ENCODE results near the gene C11orf71. TPM values are rescaled to one million over a fixed set of nuclear protein-coding genes. Genes with fewer than 3 reads are reported as not detected.
A peak's percentile ranks its signal among the peaks of the same experiment; 100 is the strongest.

Gene C11orf71
- total RNA-seq, 1 experiment from 2014 or later, result 6.2 TPM

DNA sequence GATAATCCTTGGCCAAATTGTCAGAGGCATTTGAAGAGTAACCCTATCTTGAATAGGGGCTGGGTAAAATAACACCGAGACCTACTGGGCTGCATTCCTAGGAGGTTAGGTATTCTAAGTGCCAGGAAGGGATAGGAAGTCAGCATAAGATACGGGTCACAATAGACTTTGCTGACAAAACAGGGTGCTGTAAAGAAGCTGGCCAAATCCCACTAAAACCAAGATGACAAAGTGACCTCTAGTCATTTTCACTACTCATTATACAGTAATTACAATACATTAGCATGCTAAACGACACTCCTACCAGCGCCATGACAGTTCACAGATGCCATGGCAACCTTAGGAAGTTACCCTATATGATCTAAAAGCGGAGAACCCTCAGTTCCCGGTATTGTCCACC, 38.0 kb upstream of the C11orf71 start:
- ATAC-seq (no peak), DNase-seq (ENCODE audit: low read depth, low spot score) (no peak)
- ChIA-PET POLR2A (no interaction called here), CTCF (no interaction called here)
- intact Hi-C loops (cut with micrococcal nuclease; ENCODE audit: unreplicated experiment) (no loop called here), in situ Hi-C loops (cut with HindIII; ENCODE audit: low pct_unique_long_range_greater_than_20kb, low sequenced_read_pairs) (no loop called here)
- Histone ChIP-seq H3K27ac (ENCODE audit: low read length) (peak overlapping the region; percentile 88), H3K4me3 (ENCODE audit: low read depth in 2 of 2, low read length in 2 of 2) (peak overlapping the region in 1 of 2 experiments; percentile 91; a peak in 1 of 4 replicates), H3K9me3 (ENCODE audit: control insufficient read depth, insufficient read depth, low read depth, low read length) (no peaks in the 10 kb centered on the region), H3K27me3 (ENCODE audit: control insufficient read depth, insufficient read depth, low read length) (no peaks in the 10 kb centered on the region), H3K36me3 (ENCODE audit: control insufficient read depth, insufficient read depth, low read length) (no peaks in the 10 kb centered on the region), H3K4me1 (ENCODE audit: control insufficient read depth, insufficient read depth, low read length) (peaks cover 20% of the 10 kb centered on the region)
- TF ChIP-seq, protein P1, sequence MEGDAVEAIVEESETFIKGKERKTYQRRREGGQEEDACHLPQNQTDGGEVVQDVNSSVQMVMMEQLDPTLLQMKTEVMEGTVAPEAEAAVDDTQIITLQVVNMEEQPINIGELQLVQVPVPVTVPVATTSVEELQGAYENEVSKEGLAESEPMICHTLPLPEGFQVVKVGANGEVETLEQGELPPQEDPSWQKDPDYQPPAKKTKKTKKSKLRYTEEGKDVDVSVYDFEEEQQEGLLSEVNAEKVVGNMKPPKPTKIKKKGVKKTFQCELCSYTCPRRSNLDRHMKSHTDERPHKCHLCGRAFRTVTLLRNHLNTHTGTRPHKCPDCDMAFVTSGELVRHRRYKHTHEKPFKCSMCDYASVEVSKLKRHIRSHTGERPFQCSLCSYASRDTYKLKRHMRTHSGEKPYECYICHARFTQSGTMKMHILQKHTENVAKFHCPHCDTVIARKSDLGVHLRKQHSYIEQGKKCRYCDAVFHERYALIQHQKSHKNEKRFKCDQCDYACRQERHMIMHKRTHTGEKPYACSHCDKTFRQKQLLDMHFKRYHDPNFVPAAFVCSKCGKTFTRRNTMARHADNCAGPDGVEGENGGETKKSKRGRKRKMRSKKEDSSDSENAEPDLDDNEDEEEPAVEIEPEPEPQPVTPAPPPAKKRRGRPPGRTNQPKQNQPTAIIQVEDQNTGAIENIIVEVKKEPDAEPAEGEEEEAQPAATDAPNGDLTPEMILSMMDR (IDR thresholded peaks at IDR 0.05), result no peak
- TF ChIP-seq SIN3A (IDR thresholded peaks at IDR 0.05; ENCODE audit: borderline replicate concordance, insufficient read depth, low read depth, low read length) (no peak), POLR2AphosphoS5 (IDR thresholded peaks at IDR 0.05; ENCODE audit: low read depth, low read length) (no peak), TCF7L2 (IDR thresholded peaks at IDR 0.05; ENCODE audit: low read depth, low read length) (no peak)
- TF ChIP-seq, protein P2, sequence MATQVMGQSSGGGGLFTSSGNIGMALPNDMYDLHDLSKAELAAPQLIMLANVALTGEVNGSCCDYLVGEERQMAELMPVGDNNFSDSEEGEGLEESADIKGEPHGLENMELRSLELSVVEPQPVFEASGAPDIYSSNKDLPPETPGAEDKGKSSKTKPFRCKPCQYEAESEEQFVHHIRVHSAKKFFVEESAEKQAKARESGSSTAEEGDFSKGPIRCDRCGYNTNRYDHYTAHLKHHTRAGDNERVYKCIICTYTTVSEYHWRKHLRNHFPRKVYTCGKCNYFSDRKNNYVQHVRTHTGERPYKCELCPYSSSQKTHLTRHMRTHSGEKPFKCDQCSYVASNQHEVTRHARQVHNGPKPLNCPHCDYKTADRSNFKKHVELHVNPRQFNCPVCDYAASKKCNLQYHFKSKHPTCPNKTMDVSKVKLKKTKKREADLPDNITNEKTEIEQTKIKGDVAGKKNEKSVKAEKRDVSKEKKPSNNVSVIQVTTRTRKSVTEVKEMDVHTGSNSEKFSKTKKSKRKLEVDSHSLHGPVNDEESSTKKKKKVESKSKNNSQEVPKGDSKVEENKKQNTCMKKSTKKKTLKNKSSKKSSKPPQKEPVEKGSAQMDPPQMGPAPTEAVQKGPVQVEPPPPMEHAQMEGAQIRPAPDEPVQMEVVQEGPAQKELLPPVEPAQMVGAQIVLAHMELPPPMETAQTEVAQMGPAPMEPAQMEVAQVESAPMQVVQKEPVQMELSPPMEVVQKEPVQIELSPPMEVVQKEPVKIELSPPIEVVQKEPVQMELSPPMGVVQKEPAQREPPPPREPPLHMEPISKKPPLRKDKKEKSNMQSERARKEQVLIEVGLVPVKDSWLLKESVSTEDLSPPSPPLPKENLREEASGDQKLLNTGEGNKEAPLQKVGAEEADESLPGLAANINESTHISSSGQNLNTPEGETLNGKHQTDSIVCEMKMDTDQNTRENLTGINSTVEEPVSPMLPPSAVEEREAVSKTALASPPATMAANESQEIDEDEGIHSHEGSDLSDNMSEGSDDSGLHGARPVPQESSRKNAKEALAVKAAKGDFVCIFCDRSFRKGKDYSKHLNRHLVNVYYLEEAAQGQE (IDR thresholded peaks at IDR 0.05; ENCODE audit: insufficient read depth in 1 of 2, low read depth in 2 of 2, low read length in 1 of 2), result no peak
- BruUV-seq (replicated peaks), result no TSS peak

DNA sequence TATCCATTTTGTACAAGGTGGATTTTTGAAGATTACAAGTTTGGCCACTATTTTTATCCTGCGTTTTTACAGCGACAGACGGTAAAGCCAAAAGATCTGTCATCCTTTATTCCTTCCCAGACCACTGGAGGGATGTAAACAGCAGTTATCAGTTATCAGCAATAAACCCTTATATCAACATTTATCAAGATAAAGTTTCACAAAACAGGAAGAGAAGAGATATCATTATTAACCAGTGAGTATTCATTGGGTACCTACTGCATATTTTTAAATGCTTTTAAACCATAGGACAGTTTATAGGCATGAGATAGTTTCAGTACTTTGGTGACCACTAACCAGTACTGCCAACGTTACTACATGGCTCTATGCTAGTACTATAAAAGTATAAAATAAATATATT, 33.1 kb upstream of the C11orf71 start:
- ChIA-PET CTCF (no interaction called here), POLR2A (no interaction called here)
- TF ChIP-seq TCF7L2 (IDR thresholded peaks at IDR 0.05; ENCODE audit: low read depth, low read length) (no peak), SIN3A (IDR thresholded peaks at IDR 0.05; ENCODE audit: borderline replicate concordance, insufficient read depth, low read depth, low read length) (no peak), POLR2AphosphoS5 (IDR thresholded peaks at IDR 0.05; ENCODE audit: low read depth, low read length) (no peak)
- TF ChIP-seq, protein P2 (IDR thresholded peaks at IDR 0.05; ENCODE audit: insufficient read depth in 1 of 2, low read depth in 2 of 2, low read length in 1 of 2), result no peak
- TF ChIP-seq, protein P1 (IDR thresholded peaks at IDR 0.05), result no peak
- no peaks in the 10 kb centered on the region for H3K9me3 ChIP-seq (ENCODE audit: control insufficient read depth, insufficient read depth, low read depth, low read length)
- H3K27me3 ChIP-seq (ENCODE audit: control insufficient read depth, insufficient read depth, low read length), result no peaks in the 10 kb centered on the region
- intact Hi-C loops (cut with micrococcal nuclease; ENCODE audit: unreplicated experiment) (no loop called here), in situ Hi-C loops (cut with HindIII; ENCODE audit: low pct_unique_long_range_greater_than_20kb, low sequenced_read_pairs) (no loop called here)
- no peaks in the 10 kb centered on the region for H3K36me3 ChIP-seq (ENCODE audit: control insufficient read depth, insufficient read depth, low read length)
- 0 out of 2 replicates have a peak, but pooled peaks cover under 1% of the 10 kb centered on the region for H3K4me1 ChIP-seq (ENCODE audit: control insufficient read depth, insufficient read depth, low read length)
- DNase-seq (ENCODE audit: low read depth, low spot score) (no peak), ATAC-seq (no peak)
- no peak overlapping the region for H3K4me3 ChIP-seq (ENCODE audit: low read depth in 2 of 2, low read length in 2 of 2)
- no peak overlapping the region for H3K27ac ChIP-seq (ENCODE audit: low read length)
- BruUV-seq (replicated peaks), result no TSS peak

All from Panc1 (cell line).